GM12801 (cell line): Measurements from ENCODE around the gene AGPS.

Experiments
- CTCF ChIP-seq: IDR thresholded peaks from one replicate; pipeline ENCODE4 v1.5.1; 2011; ENCODE audit warnings: control low read depth; ENCODE audit not compliant: insufficient read length; ENCODE audit errors: extremely low read depth

The AGPS gene

GRCh38 chr2:177587371-177587770 is 194.8 kb downstream of the AGPS start:
- TF ChIP-seq CTCF, result no peak

GRCh38 chr2:177588671-177589070 is 196.1 kb downstream of the AGPS start:
- no peak for TF ChIP-seq CTCF

- no peak for TF ChIP-seq CTCF
Measured at GRCh38 chr2:177589186-177589585, 196.6 kb downstream of the AGPS start.

GRCh38 chr2:177592397-177592796 is 199.8 kb downstream of the AGPS start:
- TF ChIP-seq CTCF, result no peak

- TF ChIP-seq CTCF, result no peak
Measured at GRCh38 chr2:177592945-177593344, 200.4 kb downstream of the AGPS start.

- TF ChIP-seq CTCF, result no peak
Measured at GRCh38 chr2:177593402-177593801, 200.8 kb downstream of the AGPS start.
